NOMO-1 (cell line): Measurements from ENCODE around the gene SMIM41.

Source experiments
- DNase-seq, 2 experiments: peaks; one replicate each; lab custom pipeline; 2025; ENCODE audit not compliant: unreplicated experiment in 2 of 2; lab: John Stamatoyannopoulos, UW

SMIM41 gene

GRCh38 chr12:52079576-52080402, at the start of gene SMIM41:
TSS of gene SMIM41 (plus strand) at chr12:52079704. CDS start at chr12:52079780, 76 bp downstream.
- no peak for DNase-seq

- peak in 1 of 2 experiments; percentile 33 for DNase-seq
Measured at GRCh38 chr12:52032446-52032803, 47.1 kb upstream of the SMIM41 start.

GRCh38 chr12:52032804-52033445, 46.6 kb upstream of the SMIM41 start:
- DNase-seq: peak; percentile 94 to 96

GRCh38 chr12:52033446-52034140, 45.9 kb upstream of the SMIM41 start:
- no peak for DNase-seq

GRCh38 chr12:52035190-52035589, 44.3 kb upstream of the SMIM41 start:
- DNase-seq: no peak

GRCh38 chr12:52035926-52036325, 43.6 kb upstream of the SMIM41 start:
- DNase-seq: no peak

GRCh38 chr12:52036587-52037171, 42.8 kb upstream of the SMIM41 start:
- peak; percentile 46 to 54 for DNase-seq

GRCh38 chr12:52037248-52037861, 42.1 kb upstream of the SMIM41 start:
- no peak for DNase-seq

- DNase-seq: no peak
Measured at GRCh38 chr12:52038447-52038846, 41.1 kb upstream of the SMIM41 start.

- no peak for DNase-seq
Measured at GRCh38 chr12:52041035-52041434, 38.5 kb upstream of the SMIM41 start.

- no peak for DNase-seq
Measured at GRCh38 chr12:52041695-52042123, 37.8 kb upstream of the SMIM41 start.

GRCh38 chr12:52042706-52043385, 36.7 kb upstream of the SMIM41 start:
- no peak for DNase-seq

- no peak for DNase-seq
Measured at GRCh38 chr12:52043386-52044212, 35.9 kb upstream of the SMIM41 start.

GRCh38 chr12:52044292-52044983, 35.1 kb upstream of the SMIM41 start:
- DNase-seq: no peak

- DNase-seq: peak; percentile 62 to 63
Measured at GRCh38 chr12:52045794-52046199, 33.7 kb upstream of the SMIM41 start.

GRCh38 chr12:52046859-52047258, 32.6 kb upstream of the SMIM41 start:
- DNase-seq: no peak

- no peak for DNase-seq
Measured at GRCh38 chr12:52049286-52049685, 30.2 kb upstream of the SMIM41 start.

GRCh38 chr12:52049688-52050087, 29.8 kb upstream of the SMIM41 start:
- DNase-seq: no peak
